WTC11 (cell line): ENCODE data around the gene TTC6.

Source experiments
- CREB1 ChIP-seq: sonication (generic); formaldehyde crosslinking; IDR thresholded peaks from 2 replicates; pipeline ENCODE4 v1.8.0; 2023; ENCODE audit warnings: mild to moderate bottlenecking, missing genetic modification reagents
- GABPB1 ChIP-seq: sonication (generic); formaldehyde crosslinking; IDR thresholded peaks from 2 replicates; pipeline ENCODE4 v1.8.1; 2023; ENCODE audit warnings: mild to moderate bottlenecking, missing genetic modification reagents

GRCh38 chr14:37642125-37642524 is 46.7 kb downstream of the TTC6 start:
- no peak for TF ChIP-seq GABPB1 (CRISPR knock-in tag)
- TF ChIP-seq CREB1 (CRISPR knock-in tag) = no peak
